Neural crest cell (in vitro differentiated cells): ENCODE data around the gene SPACA6. TPM values are rescaled to one million over a fixed set of nuclear protein-coding genes. Genes with fewer than 3 reads are reported as not detected.

ENCODE experiments used
- DNase-seq: peaks from one replicate; pipeline ENCODE4 v3.0.0; 2021; ENCODE audit warnings: low read depth, mixed read lengths, low spot score
- H3K27ac Mint-ChIP-seq: one replicate; pipeline ENCODE4 v1.8.0; 2021; ENCODE audit warnings: mild to moderate bottlenecking, mixed read lengths; ENCODE audit not compliant: unreplicated experiment
- H3K27me3 Mint-ChIP-seq: 2 replicates; pipeline ENCODE4 v1.8.0; 2021; ENCODE audit warnings: low read depth, mild to moderate bottlenecking, mixed read lengths
- H3K36me3 Mint-ChIP-seq: 2 replicates; pipeline ENCODE4 v1.8.0; 2021; ENCODE audit warnings: low read depth, mild to moderate bottlenecking, mixed read lengths
- H3K4me1 Mint-ChIP-seq: 2 replicates; pipeline ENCODE4 v1.8.0; 2021; ENCODE audit warnings: mixed read lengths
- H3K4me3 Mint-ChIP-seq: one replicate; pipeline ENCODE4 v1.8.0; 2021; ENCODE audit warnings: mild to moderate bottlenecking, mixed read lengths
- H3K9me3 Mint-ChIP-seq: 2 replicates; pipeline ENCODE4 v1.8.0; 2021; ENCODE audit warnings: mixed read lengths
- total RNA-seq: library from RNA; stranded (reverse); gene quantifications from 2 replicates; pipeline ENCODE4 v1.2.1, GENCODE V29; 2021
- TF ChIP-seq, protein P1 (sequence below): fragments of 200-600 bp; sonication (generic); conservative IDR thresholded peaks from 2 replicates; pipeline ENCODE4 v1.5.0; 2021; ENCODE audit warnings: antibody characterized with exemption, mild to moderate bottlenecking

SPACA6 gene
- total RNA-seq, 1 donor from 2014 or later: 4.2 TPM

- no peak overlapping the region for H3K4me3 Mint-ChIP-seq
- DNase-seq: no peak
- peaks cover 3% of the 10 kb centered on the region for H3K36me3 Mint-ChIP-seq
- H3K4me1 Mint-ChIP-seq: peaks cover 14% of the 10 kb centered on the region
- peaks cover 44% of the 10 kb centered on the region for H3K27me3 Mint-ChIP-seq
- H3K27ac Mint-ChIP-seq: no peak overlapping the region
- TF ChIP-seq, protein P1, sequence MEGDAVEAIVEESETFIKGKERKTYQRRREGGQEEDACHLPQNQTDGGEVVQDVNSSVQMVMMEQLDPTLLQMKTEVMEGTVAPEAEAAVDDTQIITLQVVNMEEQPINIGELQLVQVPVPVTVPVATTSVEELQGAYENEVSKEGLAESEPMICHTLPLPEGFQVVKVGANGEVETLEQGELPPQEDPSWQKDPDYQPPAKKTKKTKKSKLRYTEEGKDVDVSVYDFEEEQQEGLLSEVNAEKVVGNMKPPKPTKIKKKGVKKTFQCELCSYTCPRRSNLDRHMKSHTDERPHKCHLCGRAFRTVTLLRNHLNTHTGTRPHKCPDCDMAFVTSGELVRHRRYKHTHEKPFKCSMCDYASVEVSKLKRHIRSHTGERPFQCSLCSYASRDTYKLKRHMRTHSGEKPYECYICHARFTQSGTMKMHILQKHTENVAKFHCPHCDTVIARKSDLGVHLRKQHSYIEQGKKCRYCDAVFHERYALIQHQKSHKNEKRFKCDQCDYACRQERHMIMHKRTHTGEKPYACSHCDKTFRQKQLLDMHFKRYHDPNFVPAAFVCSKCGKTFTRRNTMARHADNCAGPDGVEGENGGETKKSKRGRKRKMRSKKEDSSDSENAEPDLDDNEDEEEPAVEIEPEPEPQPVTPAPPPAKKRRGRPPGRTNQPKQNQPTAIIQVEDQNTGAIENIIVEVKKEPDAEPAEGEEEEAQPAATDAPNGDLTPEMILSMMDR: no peak
- no peaks in the 10 kb centered on the region for H3K9me3 Mint-ChIP-seq
These were observed 15.7 kb downstream of the SPACA6 start for GRCh38 chr19:51708811-51709210.

DNA sequence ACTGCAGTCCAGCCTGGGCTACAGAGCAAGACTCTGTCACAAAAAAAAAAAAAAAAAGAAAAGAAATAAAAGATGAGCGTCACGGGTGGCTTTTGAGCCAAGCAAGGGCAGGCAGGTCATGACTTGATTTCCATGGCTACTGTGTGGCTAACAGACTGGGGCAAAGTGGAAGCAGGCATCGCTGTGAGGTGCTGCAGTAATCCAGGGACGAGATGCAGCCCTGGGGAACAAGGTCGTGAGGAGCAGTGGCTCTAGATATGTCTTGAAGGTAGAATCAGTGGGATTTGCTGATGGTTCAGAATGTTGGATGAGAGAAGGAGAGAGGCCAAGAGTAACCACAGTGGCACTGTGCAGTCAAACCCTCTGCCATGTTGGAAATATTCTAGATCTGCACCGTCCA is 16.4 kb downstream of the SPACA6 start:
- Mint-ChIP-seq H3K9me3 (no peaks in the 10 kb centered on the region), H3K27ac (no peak overlapping the region), H3K4me1 (peaks cover 10% of the 10 kb centered on the region), H3K36me3 (peaks cover 3% of the 10 kb centered on the region), H3K27me3 (peaks cover 41% of the 10 kb centered on the region), H3K4me3 (peak overlapping the region; percentile 48)
- no peak for DNase-seq
- TF ChIP-seq, protein P1: no peak

GRCh38 chr19:51710163-51710562 is 17.0 kb downstream of the SPACA6 start:
- DNase-seq: no peak
- Mint-ChIP-seq H3K27ac (no peak overlapping the region), H3K9me3 (no peaks in the 10 kb centered on the region), H3K36me3 (peaks cover 3% of the 10 kb centered on the region), H3K4me1 (peaks cover 7% of the 10 kb centered on the region), H3K4me3 (no peak overlapping the region), H3K27me3 (peaks cover 46% of the 10 kb centered on the region)
- TF ChIP-seq, protein P1: no peak

GRCh38 chr19:51711702-51712101 is 18.6 kb downstream of the SPACA6 start:
- TF ChIP-seq, protein P1: no peak
- Mint-ChIP-seq H3K4me3 (no peak overlapping the region), H3K36me3 (no peaks in the 10 kb centered on the region), H3K27me3 (peaks cover 56% of the 10 kb centered on the region), H3K9me3 (no peaks in the 10 kb centered on the region), H3K27ac (no peak overlapping the region), H3K4me1 (no peaks in the 10 kb centered on the region)
- DNase-seq: no peak

GRCh38 chr19:51712461-51713081 is 19.4 kb downstream of the SPACA6 start:
- no peak for DNase-seq
- Mint-ChIP-seq H3K4me3 (no peak overlapping the region), H3K4me1 (no peaks in the 10 kb centered on the region), H3K27ac (no peak overlapping the region), H3K9me3 (no peaks in the 10 kb centered on the region), H3K27me3 (peaks cover 64% of the 10 kb centered on the region), H3K36me3 (no peaks in the 10 kb centered on the region)
- TF ChIP-seq, protein P1: peak; percentile 58
